ENCODE data around the gene CCNK.

DNA sequence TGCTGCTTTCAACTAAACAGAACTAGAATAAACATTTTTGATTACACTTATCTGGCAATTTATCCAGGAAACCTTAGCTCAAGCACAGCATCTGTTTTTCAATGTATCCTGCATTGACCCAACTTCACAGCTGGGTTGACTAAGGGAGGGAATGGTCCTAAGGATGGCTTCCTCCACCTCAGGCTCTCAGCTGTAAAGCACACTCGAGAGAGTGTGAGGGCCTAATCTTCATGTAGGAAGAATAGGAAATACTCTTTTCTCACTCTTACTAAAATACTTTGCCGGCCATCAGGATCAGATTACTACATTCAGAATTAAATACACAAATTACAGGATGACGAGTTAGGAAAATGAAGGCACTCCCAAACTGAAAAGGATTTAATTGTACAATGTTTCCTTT lies 7.8 kb upstream of the CCNK start:
- TF ChIP-seq ZFP36 (IDR thresholded peaks at IDR 0.05; ENCODE audit: borderline replicate concordance, low read depth, low read length, partially characterized antibody) (no peak), MAFK (conservative IDR thresholded peaks at IDR 0.05 in 1 of 2, IDR thresholded peaks at IDR 0.05 in 1 of 2; ENCODE audit: low read length in 2 of 2) (no peak), CBFB (CRISPR knock-in tag; IDR thresholded peaks at IDR 0.05) (no peak), TMF1 (CRISPR knock-in tag; IDR thresholded peaks at IDR 0.05; ENCODE audit: low read depth) (no peak), MBD4 (IDR thresholded peaks at IDR 0.05; ENCODE audit: borderline replicate concordance, low read length) (no peak), MBNL3 (CRISPR knock-in tag; conservative IDR thresholded peaks at IDR 0.05) (no peak), ARNT (IDR thresholded peaks at IDR 0.05) (no peak), MYC (CRISPR knock-in tag; IDR thresholded peaks at IDR 0.05; ENCODE audit: borderline replicate concordance) (no peak), RFX5 (IDR thresholded peaks at IDR 0.05; ENCODE audit: low read depth, low read length) (no peak), NCOA2 (CRISPR knock-in tag; IDR thresholded peaks at IDR 0.05) (no peak)
- TF ChIP-seq, protein P1, sequence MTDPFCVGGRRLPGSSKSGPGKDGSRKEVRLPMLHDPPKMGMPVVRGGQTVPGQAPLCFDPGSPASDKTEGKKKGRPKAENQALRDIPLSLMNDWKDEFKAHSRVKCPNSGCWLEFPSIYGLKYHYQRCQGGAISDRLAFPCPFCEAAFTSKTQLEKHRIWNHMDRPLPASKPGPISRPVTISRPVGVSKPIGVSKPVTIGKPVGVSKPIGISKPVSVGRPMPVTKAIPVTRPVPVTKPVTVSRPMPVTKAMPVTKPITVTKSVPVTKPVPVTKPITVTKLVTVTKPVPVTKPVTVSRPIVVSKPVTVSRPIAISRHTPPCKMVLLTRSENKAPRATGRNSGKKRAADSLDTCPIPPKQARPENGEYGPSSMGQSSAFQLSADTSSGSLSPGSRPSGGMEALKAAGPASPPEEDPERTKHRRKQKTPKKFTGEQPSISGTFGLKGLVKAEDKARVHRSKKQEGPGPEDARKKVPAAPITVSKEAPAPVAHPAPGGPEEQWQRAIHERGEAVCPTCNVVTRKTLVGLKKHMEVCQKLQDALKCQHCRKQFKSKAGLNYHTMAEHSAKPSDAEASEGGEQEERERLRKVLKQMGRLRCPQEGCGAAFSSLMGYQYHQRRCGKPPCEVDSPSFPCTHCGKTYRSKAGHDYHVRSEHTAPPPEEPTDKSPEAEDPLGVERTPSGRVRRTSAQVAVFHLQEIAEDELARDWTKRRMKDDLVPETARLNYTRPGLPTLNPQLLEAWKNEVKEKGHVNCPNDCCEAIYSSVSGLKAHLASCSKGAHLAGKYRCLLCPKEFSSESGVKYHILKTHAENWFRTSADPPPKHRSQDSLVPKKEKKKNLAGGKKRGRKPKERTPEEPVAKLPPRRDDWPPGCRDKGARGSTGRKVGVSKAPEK (CRISPR knock-in tag; IDR thresholded peaks at IDR 0.05; ENCODE audit: borderline replicate concordance): no peak

All from HepG2 (cell line).